Measurements from ENCODE around the gene HNF4A.

The HNF4A gene

DNA sequence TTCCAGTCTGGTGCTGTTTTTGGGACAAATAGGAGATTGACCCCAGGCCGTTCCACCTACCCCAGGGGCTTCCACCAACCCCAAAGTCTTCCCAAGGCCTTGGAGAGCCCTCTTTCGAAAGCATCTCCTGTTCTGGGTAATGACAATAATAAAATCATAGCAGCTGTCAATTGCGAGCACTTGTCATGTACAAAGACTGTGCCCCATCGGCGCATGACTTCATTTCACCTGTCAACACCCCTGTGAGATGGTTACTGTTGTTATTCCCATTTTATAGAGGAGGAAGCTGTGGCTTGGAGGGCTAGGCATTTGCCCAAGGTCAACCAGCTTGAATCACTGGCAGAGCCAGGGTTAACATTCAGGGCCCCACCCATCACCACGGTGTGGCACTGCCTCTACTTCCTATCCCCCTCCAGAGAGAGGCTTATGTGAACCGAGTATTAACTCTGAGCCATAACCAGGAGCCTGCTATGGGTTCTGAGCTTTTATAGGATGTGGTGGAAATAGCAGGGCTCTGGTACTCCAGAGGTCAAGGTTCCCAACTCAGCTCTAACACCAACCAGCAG, 51.2 kb downstream of the HNF4A start:
- no peak for DNase-seq

GRCh38 chr20:44407402-44408184, 52.1 kb downstream of the HNF4A start:
- no peak for DNase-seq

- DNase-seq = no peak
These were observed 53.7 kb downstream of the HNF4A start for GRCh38 chr20:44409132-44409600.

GRCh38 chr20:44410583-44411019, 55.1 kb downstream of the HNF4A start:
- no peak for DNase-seq

DNA sequence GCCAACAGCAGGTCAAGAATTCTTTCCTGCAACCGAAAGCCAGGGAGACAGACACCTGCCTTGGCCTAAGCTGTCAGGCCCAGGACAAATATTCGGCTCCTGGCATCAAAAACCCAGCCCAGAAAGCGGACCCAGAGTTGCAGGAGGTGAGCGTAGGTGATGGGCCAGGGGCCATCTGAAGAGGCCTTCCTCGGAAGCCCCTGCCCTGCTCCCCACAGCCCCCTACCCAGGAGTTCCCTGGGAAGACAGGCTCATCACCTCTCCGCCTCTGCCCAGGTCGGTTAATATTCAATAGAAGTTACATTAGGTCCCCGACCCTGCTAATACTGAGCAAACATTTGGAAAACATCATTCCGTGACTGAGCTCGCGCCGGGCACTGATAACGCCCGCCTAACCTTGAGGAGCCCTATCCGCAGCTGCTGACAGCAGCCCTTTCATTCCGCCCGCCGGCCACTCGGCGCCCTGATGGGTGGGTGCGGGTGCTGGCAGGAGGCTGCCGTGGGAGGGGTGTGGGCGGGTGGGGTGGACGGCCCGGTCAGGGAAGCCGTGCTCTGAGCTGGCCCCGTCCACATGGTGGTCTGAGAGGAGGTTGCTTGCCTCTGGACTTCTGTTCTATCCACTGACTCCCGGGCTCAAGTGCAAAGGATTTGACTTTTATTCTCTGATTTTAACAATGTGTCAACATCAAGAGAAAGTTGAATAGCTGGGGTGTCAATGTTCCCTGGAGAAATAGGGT, 55.7 kb downstream of the HNF4A start:
- no peak for DNase-seq

DNA sequence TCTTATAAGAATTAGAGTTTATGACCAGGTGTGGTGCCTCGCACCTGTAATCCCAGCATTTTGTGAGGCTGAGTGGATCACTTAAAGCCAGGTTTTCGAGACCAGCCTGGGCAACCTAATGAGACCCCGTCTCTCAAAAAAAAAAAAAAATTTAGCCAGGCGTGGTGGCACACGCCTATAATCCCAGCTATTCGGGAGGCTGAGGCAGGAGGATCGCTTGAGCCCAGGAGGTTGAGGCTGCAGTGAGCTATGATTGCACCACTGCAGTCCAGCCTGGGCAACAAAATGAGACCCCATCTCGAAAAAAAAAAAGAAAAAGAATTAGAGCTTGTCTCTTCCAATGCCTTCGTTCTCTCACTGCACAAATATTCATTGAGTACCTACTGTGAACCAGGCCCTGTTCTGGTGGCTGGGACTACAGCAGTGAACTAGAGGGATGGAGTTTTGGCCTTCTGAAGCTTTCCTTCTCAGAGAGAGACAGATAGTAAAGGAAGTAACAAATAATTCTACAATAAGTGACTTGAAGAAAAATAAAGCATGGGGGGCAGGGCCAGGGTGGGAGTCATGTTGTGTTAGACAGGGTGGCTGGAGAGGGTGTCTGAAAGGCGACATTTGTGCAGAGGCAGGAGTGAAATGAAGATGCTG, 56.4 kb downstream of the HNF4A start:
- DNase-seq = no peak

DNA sequence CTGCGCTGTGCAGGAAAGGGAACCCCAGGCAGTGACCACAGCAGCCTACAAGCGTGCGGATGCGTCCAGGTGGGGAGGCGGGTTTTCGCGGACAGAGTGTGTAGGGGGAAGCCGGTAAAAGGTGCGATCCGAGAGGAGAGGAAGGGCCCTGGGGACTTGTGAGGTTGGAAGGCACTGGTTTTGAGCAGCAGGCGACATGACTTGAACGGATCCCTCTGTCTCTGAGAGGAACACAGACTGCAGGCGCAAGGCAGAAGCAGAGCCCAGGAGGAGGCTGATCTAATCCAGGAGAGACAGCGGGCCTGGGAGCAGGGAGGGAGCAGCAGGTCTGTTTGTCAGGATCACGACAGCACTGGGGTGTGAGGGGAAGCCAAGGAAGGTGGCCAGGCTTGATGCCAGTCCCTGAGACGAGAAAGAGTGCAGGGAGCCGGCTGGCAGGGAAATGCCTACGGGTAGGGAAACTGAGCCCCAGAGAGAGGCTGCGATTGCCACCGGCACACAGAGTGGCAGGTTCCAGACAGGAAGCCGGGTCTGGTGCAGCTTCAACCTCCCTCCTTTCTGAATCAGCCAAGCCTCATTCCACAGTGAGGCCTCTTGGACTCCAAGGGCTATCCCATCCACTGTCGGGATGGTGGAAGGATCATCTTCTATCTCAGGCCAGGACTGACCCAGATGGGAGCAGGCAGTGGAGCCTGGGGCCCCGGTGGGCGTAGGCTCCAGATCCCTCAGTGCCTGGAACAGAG, 57.1 kb downstream of the HNF4A start:
- no peak for DNase-seq

GRCh38 chr20:44413575-44414345, 58.3 kb downstream of the HNF4A start:
- no peak for DNase-seq

GRCh38 chr20:44414346-44414714, 58.8 kb downstream of the HNF4A start:
- no peak for DNase-seq

- no peak for DNase-seq
These were observed 59.3 kb downstream of the HNF4A start for GRCh38 chr20:44414808-44415207.

DNA sequence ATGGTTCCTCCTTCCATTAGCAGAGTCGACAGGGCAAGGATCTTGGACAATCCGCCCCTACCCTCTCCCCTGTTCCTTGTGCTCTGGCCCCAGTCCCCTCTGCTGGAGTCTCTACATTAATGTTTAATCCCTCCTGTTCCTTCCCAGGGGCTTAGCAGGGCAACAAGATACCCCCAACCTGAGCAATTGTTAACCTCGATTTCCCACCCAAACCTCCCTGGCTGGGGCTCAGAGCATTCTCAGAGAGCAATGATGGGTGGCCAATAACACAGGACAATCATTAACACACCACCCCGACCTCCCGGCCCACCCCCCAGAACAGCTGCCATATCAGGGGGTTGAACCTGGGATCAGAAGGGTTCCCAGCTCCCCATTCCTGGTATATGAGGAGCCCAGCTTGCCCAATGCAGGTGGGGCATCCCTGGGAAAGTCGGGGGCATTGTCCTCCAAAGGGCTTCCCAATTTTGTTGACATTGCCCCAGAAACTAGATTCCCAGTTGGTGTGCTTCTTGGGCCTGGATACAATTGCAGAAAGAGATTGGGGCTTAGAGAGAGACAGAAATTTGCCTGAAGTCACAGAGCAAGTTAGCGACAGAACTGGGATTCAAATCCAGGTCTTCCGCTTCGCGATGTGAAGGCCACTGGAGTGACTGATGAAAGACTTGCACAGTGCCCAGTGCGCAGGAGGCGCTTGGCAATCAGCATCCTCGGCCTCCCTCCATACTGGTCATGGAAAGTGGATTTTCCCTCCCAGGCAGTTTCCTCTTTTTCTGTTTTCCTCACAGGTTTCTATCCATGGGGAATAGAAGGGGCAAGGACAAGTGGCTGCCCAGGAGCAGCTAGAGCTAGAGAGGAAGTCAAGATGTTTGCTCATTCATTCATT, 60.6 kb downstream of the HNF4A start:
- DNase-seq = no peak

GRCh38 chr20:44418069-44418905, 62.8 kb downstream of the HNF4A start:
- DNase-seq = no peak

DNA sequence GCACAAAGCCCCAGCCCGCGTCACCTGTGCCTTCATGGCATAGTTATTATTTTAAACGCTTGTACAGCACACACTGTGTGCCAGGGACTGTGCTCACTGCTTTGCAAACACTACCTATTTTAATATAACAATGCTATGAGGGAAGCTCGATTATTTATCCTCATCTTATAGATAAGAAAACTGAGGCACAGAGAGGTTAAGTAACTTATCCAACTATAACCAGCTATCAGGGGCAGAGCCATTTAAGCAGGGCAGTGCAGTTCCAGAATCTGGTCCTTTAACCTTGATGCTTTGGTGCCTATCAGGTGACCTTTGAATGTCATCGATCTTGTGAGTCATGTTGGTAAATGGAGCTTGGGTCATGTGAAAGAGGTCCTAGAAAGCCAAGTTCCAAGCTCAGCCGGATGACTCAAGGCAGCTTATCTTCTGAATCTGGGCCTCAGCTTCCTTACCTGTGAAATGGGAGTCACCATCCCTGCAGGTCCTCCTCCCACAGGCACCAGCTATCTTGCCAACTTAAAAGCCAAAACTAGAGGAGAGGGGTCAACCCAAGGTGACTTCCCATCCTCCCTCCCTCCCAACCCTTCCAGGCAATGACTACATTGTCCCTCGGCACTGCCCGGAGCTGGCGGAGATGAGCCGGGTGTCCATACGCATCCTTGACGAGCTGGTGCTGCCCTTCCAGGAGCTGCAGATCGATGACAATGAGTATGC, 63.8 kb downstream of the HNF4A start:
- DNase-seq = no peak

DNA sequence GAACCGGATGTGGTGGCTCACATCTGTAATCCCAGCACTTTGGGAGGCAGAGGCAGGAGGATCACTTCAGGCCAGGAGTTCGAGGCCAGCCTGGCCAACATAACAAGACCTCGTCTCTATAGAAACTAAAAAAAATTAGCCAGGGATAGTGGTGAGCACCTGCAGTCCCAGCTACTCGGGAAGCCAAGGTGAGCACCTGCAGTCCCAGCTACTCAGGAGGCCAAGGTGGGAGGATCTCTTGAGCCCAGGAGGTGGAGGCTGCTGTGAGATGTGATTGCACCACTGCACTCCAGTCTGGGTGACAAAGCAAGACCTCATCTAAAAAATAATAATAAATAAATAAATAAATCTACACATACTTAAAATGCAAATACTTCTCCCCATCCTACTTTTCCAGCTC, 65.0 kb downstream of the HNF4A start:
- DNase-seq = no peak

- DNase-seq = no peak
These were observed 66.6 kb downstream of the HNF4A start for GRCh38 chr20:44422083-44422482.

GRCh38 chr20:44423480-44423879, 68.0 kb downstream of the HNF4A start:
- DNase-seq = no peak

GRCh38 chr20:44424039-44424495, 68.6 kb downstream of the HNF4A start:
- DNase-seq = no peak

- no peak for DNase-seq
These were observed 70.4 kb downstream of the HNF4A start for GRCh38 chr20:44425923-44426322.
